ENCODE data around the gene SORBS1. TPM values are rescaled to one million over a fixed set of nuclear protein-coding genes. Genes with fewer than 3 reads are reported as not detected.

Gene SORBS1
- total and polyA plus RNA-seq, 2 of the 13 experiments (the other 11 are each of a cell fraction or from before 2014, with no cell fraction given), result 16.8 to 39.8 TPM

DNA sequence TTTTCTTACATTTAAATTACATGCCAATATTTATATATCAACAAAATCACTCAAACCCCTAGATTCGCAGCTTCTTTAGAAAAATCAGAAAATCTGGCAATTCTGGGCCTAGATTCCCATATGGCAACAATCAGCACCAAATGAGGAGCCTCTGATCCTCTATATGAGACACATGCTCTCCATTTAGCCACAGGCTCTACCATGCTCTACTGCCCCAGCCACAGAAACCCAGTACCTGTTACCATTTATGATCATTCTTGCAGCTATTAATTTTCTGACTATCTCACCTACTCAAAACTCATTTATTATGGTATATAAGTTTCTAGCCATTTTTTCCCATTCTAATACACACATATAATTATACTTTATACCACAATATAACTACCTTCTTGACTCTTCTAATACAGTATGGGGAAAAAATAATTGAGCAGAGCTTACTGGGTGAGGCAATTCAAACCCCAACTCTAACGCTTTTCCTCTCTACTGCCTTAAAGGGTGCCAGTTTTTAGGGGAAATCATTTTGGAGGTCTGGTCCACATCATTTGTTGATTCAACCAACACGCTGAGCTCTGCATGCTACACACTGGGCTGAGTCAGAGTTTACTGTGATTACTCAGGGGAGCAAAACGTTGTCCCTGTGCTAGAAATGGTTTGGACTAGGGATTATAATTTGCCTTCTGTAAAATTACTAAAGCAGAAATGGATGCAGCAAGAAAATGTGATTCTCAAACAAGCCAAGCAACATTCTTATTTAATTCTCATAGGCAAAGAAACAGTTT lies 281.9 kb downstream of the SORBS1 start:
- H3K27ac ChIP-seq (ENCODE audit: extremely low read length, insufficient read depth, low read length), result peak overlapping the region; percentile 68
- intact Hi-C loops (cut with micrococcal nuclease; ENCODE audit: unreplicated experiment) (no loop called here), in situ Hi-C loops (cut with HindIII; ENCODE audit: extremely low pct_ligation_motif_present, low pct_unique_long_range_greater_than_20kb) (no loop called here)
- DNase-seq (ENCODE audit: low spot score) (no peak), ATAC-seq (no peak), FAIRE-seq (no peak)
- H2AFZ ChIP-seq (ENCODE audit: low read length), result no peak overlapping the region
- H3K9me3 ChIP-seq (ENCODE audit: low read length), result no peaks in the 10 kb centered on the region
- peaks cover 99% of the 10 kb centered on the region for H3K4me1 ChIP-seq (ENCODE audit: insufficient read depth, low read length)
- H3K4me3 ChIP-seq (replicated peaks in 1 of 3; ENCODE audit: insufficient read depth in 1 of 3, low read depth in 2 of 3, low read length in 3 of 3), result no peak overlapping the region; a peak in 1 of 6 replicates
- ChIA-PET CTCF (ENCODE audit: low intra/inter-chr PET ratio, low total read pairs) (no interaction called here), POLR2A (interaction anchor here (1.3 to 5.9 kb wide), 4 partner anchors 10 to 67 kb away, joined by 4 to 41 read pairs (median 10); partner anchors contain the start of gene PDLIM1)
- peaks cover 99% of the 10 kb centered on the region for H3K79me2 ChIP-seq (ENCODE audit: insufficient read depth, low read length)
- 47% methylated on average over 4 of the region's 4 CpGs for WGBS (ENCODE audit: low lambda C conversion rate)
- H3K4me2 ChIP-seq (ENCODE audit: low read depth, low read length), result peak overlapping the region; percentile 52
- no TSS peak for BruUV-seq (replicated peaks)
- peaks cover 12% of the 10 kb centered on the region; the same call in 1 of the 2 replicates for H4K20me1 ChIP-seq (ENCODE audit: insufficient read depth, low read length)
- H3K9ac ChIP-seq (ENCODE audit: insufficient read depth, low read depth, low read length), result peak overlapping the region; percentile 10; the same call in 1 of the 2 replicates
- H3K27me3 ChIP-seq (ENCODE audit: control insufficient read depth in 1 of 2, insufficient read depth in 2 of 2, low read length in 2 of 2), result no peaks in the 10 kb centered on the region
- no peaks in the 10 kb centered on the region; a peak in 1 of 5 replicates for H3K36me3 ChIP-seq (replicated peaks in 1 of 2; ENCODE audit: control insufficient read depth in 1 of 2, insufficient read depth in 2 of 2, low read length in 2 of 2)
- TF ChIP-seq FOXP1 (IDR thresholded peaks at IDR 0.05) (no peak), FOXP1 (CRISPR knock-in tag; IDR thresholded peaks at IDR 0.05) (0 out of 2 replicates have a peak, but pooled peaks have one; percentile 26), FOSL2 (CRISPR knock-in tag; IDR thresholded peaks at IDR 0.05) (peak; percentile 92), HDAC1 (CRISPR knock-in tag; IDR thresholded peaks at IDR 0.05) (peak; percentile 32; the same call in 1 of the 2 replicates), ATRX (CRISPR knock-in tag; IDR thresholded peaks at IDR 0.05; ENCODE audit: borderline replicate concordance) (no peak), ZXDC (CRISPR knock-in tag; IDR thresholded peaks at IDR 0.05) (no peak), ZNF337 (CRISPR knock-in tag; IDR thresholded peaks at IDR 0.05; ENCODE audit: borderline replicate concordance, low read depth) (no peak), SOX13 (IDR thresholded peaks at IDR 0.05) (no peak), SOX13 (CRISPR knock-in tag; conservative IDR thresholded peaks at IDR 0.05 in 1 of 2, IDR thresholded peaks at IDR 0.05 in 1 of 2) (peak in 1 of 2 experiments; percentile 25; a peak in 1 of 4 replicates), ZBTB10 (CRISPR knock-in tag; IDR thresholded peaks at IDR 0.05; ENCODE audit: borderline replicate concordance) (no peak), ARID5B (CRISPR knock-in tag; IDR thresholded peaks at IDR 0.05) (0 out of 2 replicates have a peak, but pooled peaks have one; percentile 44), REL (CRISPR knock-in tag; conservative IDR thresholded peaks at IDR 0.05) (no peak), GTF2F1 (IDR thresholded peaks at IDR 0.05; ENCODE audit: low read length) (no peak), GATAD2A (CRISPR knock-in tag; IDR thresholded peaks at IDR 0.05) (peak; percentile 29; the same call in 1 of the 2 replicates)
